HepG2 (cell line): ENCODE results near the gene NCOA1. TPM values are rescaled to one million over a fixed set of nuclear protein-coding genes. Genes with fewer than 3 reads are reported as not detected.

Experiments
- ATAC-seq: fragments of 200-7000 bp; cut with Tn5 transposase; 3 replicates; pipeline ENCODE4 v1.9.1; 2020; ENCODE audit warnings: mild to moderate bottlenecking, moderate library complexity
- BruUV-seq: library from RNA; stranded (reverse); fragments of 400-500 nt; replicated peaks from 2 replicates; lab custom pipeline; 2021; lab: Mats Ljungman, UMichigan
- CTCF ChIA-PET: fragments of 300-600 bp; formaldehyde crosslinking; extraction: SDS; loops from one replicate; lab custom pipeline; 2021; ENCODE audit warnings: low total read pairs, inconsistent platforms, low intra/inter-chr PET ratio; lab: Yijun Ruan, JAX
- POLR2A ChIA-PET: fragments of 350-600 bp; sonication (Branson Sonifier 250); formaldehyde crosslinking; loops from one replicate; lab custom pipeline; 2020; ENCODE audit warnings: antibody characterized with exemption, inconsistent platforms; lab: Yijun Ruan, JAX
- DNase-seq: peaks from one replicate; pipeline ENCODE4 v3.0.0-alpha.2; 2015; ENCODE audit warnings: low spot score
- FAIRE-seq: peaks from 3 replicates; lab custom pipeline; 2011; peaks lifted over from hg19 to GRCh38; lab: Jason Lieb, UNC
- H2AFZ ChIP-seq: one replicate; pipeline ENCODE4 v1.6.1; 2011; ENCODE audit warnings: low read length, inconsistent platforms
- H3K27ac ChIP-seq: fragments of 300-600 bp; 3 replicates; pipeline ENCODE4 v1.8.0; 2011; ENCODE audit warnings: mixed run types, mild to moderate bottlenecking, mixed read lengths, low read length, inconsistent platforms; ENCODE audit not compliant: insufficient read depth; ENCODE audit errors: extremely low read length
- H3K27me3 ChIP-seq, 2 experiments: fragments of 200-600 bp in 1 of 2; 2 replicates in 1 of 2; 3 replicates in 1 of 2; pipeline versions ENCODE4 v1.6.0 to v1.8.0; 2011; ENCODE audit warnings: low read length in 2 of 2, mild to moderate bottlenecking in 2 of 2, moderate library complexity in 2 of 2, inconsistent platforms in 1 of 2; ENCODE audit not compliant: insufficient read depth in 2 of 2, control insufficient read depth in 1 of 2
- H3K36me3 ChIP-seq, 2 experiments: fragments of 200-600 bp in 1 of 2; replicated peaks in 1 of 2; 2 replicates in 1 of 2; 3 replicates in 1 of 2; pipeline versions ENCODE4 v1.5.1 to v1.8.0; 2011; ENCODE audit warnings: low read length in 2 of 2, inconsistent platforms in 1 of 2; ENCODE audit not compliant: insufficient read depth in 2 of 2, control insufficient read depth in 1 of 2
- H3K4me1 ChIP-seq: 2 replicates; pipeline ENCODE4 v1.5.1; 2012; ENCODE audit warnings: low read length, inconsistent platforms; ENCODE audit not compliant: insufficient read depth
- H3K4me2 ChIP-seq: 2 replicates; pipeline ENCODE4 v1.6.0; 2011; ENCODE audit warnings: low read depth, low read length, inconsistent platforms
- H3K4me3 ChIP-seq, 3 experiments: fragments of 200-600 bp in 1 of 3; sonication (generic), shearing (Covaris generic) in 1 of 3; replicated peaks in 1 of 3; 2 replicates each; pipeline ENCODE4 v1.5.1; 2011 to 2016; ENCODE audit warnings: low read length in 3 of 3, inconsistent platforms in 2 of 3, low read depth in 2 of 3, mild to moderate bottlenecking in 2 of 3, control low read depth in 1 of 3, mixed read lengths in 1 of 3; ENCODE audit not compliant: insufficient read depth in 1 of 3
- H3K79me2 ChIP-seq: one replicate; pipeline ENCODE4 v1.6.1; 2011; ENCODE audit warnings: low read length, inconsistent platforms; ENCODE audit not compliant: insufficient read depth
- H3K9ac ChIP-seq: 2 replicates; pipeline ENCODE4 v1.6.0; 2011; ENCODE audit warnings: mild to moderate bottlenecking, low read depth, low read length, inconsistent platforms; ENCODE audit not compliant: insufficient read depth
- H3K9me3 ChIP-seq: 2 replicates; pipeline ENCODE4 v1.5.1; 2012; ENCODE audit warnings: mild to moderate bottlenecking, low read length
- H4K20me1 ChIP-seq: 2 replicates; pipeline ENCODE4 v1.6.0; 2011; ENCODE audit warnings: inconsistent platforms, mild to moderate bottlenecking, low read length, moderate library complexity; ENCODE audit not compliant: insufficient read depth
- FOXK2 ChIP-seq: fragments of 450-650 bp; IDR thresholded peaks from 2 replicates; pipeline ENCODE4 v1.6.1; 2016
- HMG20A ChIP-seq: IDR thresholded peaks from 2 replicates; pipeline ENCODE4 v1.6.1; 2016; ENCODE audit warnings: borderline replicate concordance
- KDM6A ChIP-seq: IDR thresholded peaks from 2 replicates; pipeline ENCODE4 v1.6.1; 2016; ENCODE audit warnings: low read depth
- PHF21A ChIP-seq: sonication (generic); formaldehyde crosslinking; IDR thresholded peaks from 2 replicates; pipeline ENCODE4 v1.5.0; 2020; ENCODE audit warnings: mild to moderate bottlenecking, missing genetic modification reagents
- ZEB1 ChIP-seq: IDR thresholded peaks from 2 replicates; pipeline ENCODE4 v1.6.1; 2012; ENCODE audit warnings: mild to moderate bottlenecking, low read depth, inconsistent platforms; ENCODE audit not compliant: insufficient replicate concordance
- ZKSCAN1 ChIP-seq: fragments of 150-350 bp; IDR thresholded peaks from 2 replicates; pipeline ENCODE4 v1.6.1; 2014; ENCODE audit warnings: low read length
- WGBS: methylation state at CpG from one replicate; pipeline ENCODE4 v1.1.6; 2017; ENCODE audit warnings: low lambda C conversion rate; 5-methylcytosine and 5-hydroxymethylcytosine counted together
- in situ Hi-C: cut with HindIII; loops from 2 replicates; pipeline ENCODE4 v1.10.0; 2017; ENCODE audit warnings: low pct_unique_long_range_greater_than_20kb; ENCODE audit not compliant: extremely low pct_ligation_motif_present
- intact Hi-C: fragments of 100-400 bp; cut with micrococcal nuclease; formaldehyde crosslinking; loops from one replicate; pipeline ENCODE4 v1.10.0; 2022; ENCODE audit not compliant: unreplicated experiment
- polyA plus RNA-seq, 8 experiments: library from polyadenylated mRNA; depleted of rRNA in 3 of 8; stranded (reverse) in 7 of 8; unstranded in 1 of 8; fragments of >200 nt; fragmentation: Illumina TruSeq in 4 of 8; extraction: Trizol in 4 of 8; gene quantifications; 2 replicates each; pipeline versions ENCODE4 v1.2.1 to v1.2.3, GENCODE V29; 2011 to 2016; ENCODE audit warnings: low read depth in 4 of 8, missing spikeins in 1 of 8, mixed read lengths in 1 of 8; ENCODE audit not compliant: insufficient read depth in 1 of 8
- total RNA-seq, 5 experiments: library from RNA; depleted of rRNA; stranded (reverse); fragments of >200 nt; fragmentation: Illumina TruSeq; extraction: Trizol; gene quantifications; 2 replicates each; pipeline ENCODE4 v1.2.3, GENCODE V29; 2016; ENCODE audit warnings: low read depth in 1 of 5
- TF ChIP-seq, protein P1 (sequence below): sonication (generic); formaldehyde crosslinking; IDR thresholded peaks from 2 replicates; pipeline ENCODE4 v1.4.0; 2020; ENCODE audit warnings: mild to moderate bottlenecking, missing genetic modification reagents

The NCOA1 gene
- total and polyA plus RNA-seq, 2 of the 13 experiments (the other 11 are each of a cell fraction or from before 2014, with no cell fraction given), result 10.0 to 10.4 TPM

- TF ChIP-seq FOXK2 (no peak), KDM6A (CRISPR knock-in tag) (no peak), PHF21A (no peak)
- TF ChIP-seq, all 625 proteins: peak for 7
Observed at GRCh38 chr2:24731923-24732322, 240.9 kb downstream of the NCOA1 start (continued).

DNA sequence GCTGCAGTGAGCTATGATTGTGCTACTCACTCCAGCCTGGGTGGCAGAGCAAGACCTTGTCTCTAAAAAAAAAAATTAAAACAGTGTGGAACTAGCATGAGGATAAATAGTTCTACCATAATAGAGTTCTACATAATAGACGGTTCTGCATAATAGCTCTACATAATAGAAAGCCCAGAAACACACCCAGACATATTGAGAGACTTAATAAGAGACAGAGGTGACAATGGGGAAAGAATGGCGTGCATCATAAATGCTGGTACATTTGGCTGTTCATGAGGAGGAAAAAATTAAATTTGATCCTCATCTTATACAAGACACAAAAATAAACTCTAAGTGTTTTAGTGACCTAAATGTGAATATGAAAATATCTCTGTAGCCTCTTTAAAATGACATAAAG lies 243.7 kb downstream of the NCOA1 start:
- H4K20me1 ChIP-seq, result no peaks in the 10 kb centered on the region
- intact Hi-C loops (no loop called here), in situ Hi-C loops (no loop called here)
- no TSS peak for BruUV-seq
- no peak overlapping the region for H3K4me2 ChIP-seq
- peaks cover 9% of the 10 kb centered on the region; the same call in 1 of the 2 replicates for H3K4me1 ChIP-seq
- H3K79me2 ChIP-seq, result no peaks in the 10 kb centered on the region
- no peaks in the 10 kb centered on the region for H3K27me3 ChIP-seq
- no peaks in the 10 kb centered on the region for H3K36me3 ChIP-seq
- FAIRE-seq, result no peak
- ChIA-PET POLR2A (no interaction called here), CTCF (no interaction called here)
- no peak overlapping the region for H2AFZ ChIP-seq
- WGBS, result 87% methylated on average over 2 of the region's 2 CpGs
- no peak for TF ChIP-seq HMG20A (CRISPR knock-in tag)
- TF ChIP-seq, protein P1, sequence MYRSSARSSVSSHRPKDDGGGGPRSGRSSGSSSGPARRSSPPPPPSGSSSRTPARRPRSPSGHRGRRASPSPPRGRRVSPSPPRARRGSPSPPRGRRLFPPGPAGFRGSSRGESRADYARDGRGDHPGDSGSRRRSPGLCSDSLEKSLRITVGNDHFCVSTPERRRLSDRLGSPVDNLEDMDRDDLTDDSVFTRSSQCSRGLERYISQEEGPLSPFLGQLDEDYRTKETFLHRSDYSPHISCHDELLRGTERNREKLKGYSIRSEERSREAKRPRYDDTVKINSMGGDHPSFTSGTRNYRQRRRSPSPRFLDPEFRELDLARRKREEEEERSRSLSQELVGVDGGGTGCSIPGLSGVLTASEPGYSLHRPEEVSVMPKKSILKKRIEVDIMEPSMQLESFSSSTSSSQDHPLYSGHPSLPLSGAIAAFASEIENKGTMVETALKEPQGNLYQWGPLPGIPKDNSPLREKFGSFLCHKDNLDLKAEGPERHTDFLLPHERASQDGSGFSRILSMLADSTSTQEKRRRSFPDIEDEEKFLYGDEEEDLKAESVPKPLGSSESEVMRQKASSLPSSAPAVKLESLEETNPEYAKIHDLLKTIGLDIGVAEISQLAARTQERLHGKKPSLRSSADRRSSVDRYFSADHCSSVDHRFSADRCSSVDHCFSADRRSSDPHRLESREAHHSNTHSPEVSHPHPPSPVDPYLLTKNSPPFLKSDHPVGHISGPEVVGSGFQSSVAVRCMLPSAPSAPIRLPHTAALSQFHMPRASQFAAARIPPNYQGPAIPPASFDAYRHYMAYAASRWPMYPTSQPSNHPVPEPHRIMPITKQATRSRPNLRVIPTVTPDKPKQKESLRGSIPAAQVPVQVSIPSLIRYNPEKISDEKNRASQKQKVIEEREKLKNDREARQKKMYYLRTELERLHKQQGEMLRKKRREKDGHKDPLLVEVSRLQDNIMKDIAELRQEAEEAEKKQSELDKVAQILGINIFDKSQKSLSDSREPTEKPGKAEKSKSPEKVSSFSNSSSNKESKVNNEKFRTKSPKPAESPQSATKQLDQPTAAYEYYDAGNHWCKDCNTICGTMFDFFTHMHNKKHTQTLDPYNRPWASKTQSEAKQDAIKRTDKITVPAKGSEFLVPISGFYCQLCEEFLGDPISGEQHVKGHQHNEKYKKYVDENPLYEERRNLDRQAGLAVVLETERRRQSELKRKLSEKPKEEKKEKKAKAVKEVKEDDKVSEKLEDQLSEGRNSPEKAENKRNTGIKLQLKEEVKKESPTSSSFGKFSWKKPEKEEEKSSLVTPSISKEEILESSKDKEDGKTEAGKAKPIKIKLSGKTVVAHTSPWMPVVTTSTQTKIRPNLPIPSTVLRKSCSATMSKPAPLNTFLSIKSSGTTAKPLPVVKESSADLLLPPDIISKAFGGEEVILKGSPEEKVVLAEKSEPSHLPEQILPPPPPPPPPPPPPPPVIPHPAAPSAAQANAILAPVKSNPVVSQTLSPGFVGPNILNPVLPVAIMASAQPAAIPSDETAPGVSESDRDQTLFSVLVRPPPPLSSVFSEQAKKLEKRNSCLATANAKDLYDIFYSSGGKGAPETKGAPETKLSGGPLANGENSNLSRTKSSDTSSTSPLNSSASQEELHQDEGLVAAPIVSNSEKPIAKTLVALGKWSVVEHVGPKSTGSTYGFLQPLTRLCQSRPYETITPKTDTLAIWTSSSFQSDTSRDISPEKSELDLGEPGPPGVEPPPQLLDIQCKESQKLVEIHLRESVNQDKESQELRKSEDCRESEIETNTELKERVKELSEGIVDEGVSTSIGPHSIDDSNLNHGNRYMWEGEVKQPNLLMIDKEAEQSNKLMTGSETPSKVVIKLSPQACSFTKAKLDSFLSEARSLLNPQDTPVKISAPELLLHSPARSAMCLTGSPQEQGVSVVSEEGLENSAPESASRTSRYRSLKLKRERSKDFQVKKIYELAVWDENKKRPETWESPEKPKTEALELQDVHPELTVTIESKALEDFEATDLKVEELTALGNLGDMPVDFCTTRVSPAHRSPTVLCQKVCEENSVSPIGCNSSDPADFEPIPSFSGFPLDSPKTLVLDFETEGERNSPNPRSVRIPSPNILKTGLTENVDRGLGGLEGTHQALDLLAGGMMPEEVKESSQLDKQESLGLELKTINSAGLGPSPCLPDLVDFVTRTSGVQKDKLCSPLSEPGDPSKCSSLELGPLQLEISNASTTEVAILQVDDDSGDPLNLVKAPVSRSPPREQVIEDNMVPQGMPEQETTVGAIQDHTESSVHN (CRISPR knock-in tag), result no peak
- no peak for TF ChIP-seq ZEB1
- TF ChIP-seq ZKSCAN1, result no peak
- H3K9ac ChIP-seq, result no peak overlapping the region
- ATAC-seq, result no peak
- H3K4me3 ChIP-seq, result no peak overlapping the region
- H3K9me3 ChIP-seq, result no peaks in the 10 kb centered on the region
- no peak overlapping the region for H3K27ac ChIP-seq
- no peak for DNase-seq
